Activated CD8-positive, alpha-beta memory T cell treated with anti-CD3 and anti-CD28 coated beads for 4 hours (primary cell): ENCODE measurements around the gene PANK4.
"Not testable (repeated sequence)": the region's sequence is repeated elsewhere in the genome, so short reads cannot be mapped to it uniquely, and the experiment has no call there.

Experiments
- DNase-seq, 2 donors: peaks; one replicate each; pipeline ENCODE4 v3.0.0-alpha.2; 2020; ENCODE audit warnings: low read depth in 2 of 2

PANK4 gene

GRCh38 chr1:2460996-2461751 is 65.2 kb downstream of the PANK4 start:
- DNase-seq = no peak

GRCh38 chr1:2460203-2460602 is 66.2 kb downstream of the PANK4 start:
- DNase-seq = no peak

- no peak for DNase-seq
These were observed 66.6 kb downstream of the PANK4 start for GRCh38 chr1:2459757-2460156.

GRCh38 chr1:2459102-2459753 is 67.2 kb downstream of the PANK4 start:
- not testable (repeated sequence) for DNase-seq

DNA sequence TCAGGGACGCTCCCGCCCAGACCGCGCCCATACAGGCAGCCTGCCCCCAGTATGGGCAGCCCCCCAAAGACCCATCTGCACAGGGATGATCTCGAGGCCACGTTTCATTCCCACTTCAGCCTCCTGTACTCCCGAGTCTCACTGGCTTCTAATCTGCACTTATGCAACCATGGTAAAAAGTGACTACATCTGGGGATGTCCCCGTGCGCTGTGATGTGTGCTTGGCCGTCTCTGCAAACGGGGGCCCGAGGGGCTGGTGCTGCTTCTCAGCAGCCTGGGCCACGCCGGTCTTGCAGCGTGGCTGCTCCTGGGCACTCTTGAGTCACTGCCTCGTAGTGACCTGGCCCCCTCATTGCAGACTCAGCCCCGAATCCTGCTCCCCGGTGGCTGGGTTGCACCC is 67.7 kb downstream of the PANK4 start:
- no peak for DNase-seq
